ENCODE results near the gene ZNF710. TPM values are rescaled to one million over a fixed set of nuclear protein-coding genes. Genes with fewer than 3 reads are reported as not detected.

The ZNF710 gene
- total RNA-seq, 1 experiment from 2014 or later = 27.3 TPM

DNA sequence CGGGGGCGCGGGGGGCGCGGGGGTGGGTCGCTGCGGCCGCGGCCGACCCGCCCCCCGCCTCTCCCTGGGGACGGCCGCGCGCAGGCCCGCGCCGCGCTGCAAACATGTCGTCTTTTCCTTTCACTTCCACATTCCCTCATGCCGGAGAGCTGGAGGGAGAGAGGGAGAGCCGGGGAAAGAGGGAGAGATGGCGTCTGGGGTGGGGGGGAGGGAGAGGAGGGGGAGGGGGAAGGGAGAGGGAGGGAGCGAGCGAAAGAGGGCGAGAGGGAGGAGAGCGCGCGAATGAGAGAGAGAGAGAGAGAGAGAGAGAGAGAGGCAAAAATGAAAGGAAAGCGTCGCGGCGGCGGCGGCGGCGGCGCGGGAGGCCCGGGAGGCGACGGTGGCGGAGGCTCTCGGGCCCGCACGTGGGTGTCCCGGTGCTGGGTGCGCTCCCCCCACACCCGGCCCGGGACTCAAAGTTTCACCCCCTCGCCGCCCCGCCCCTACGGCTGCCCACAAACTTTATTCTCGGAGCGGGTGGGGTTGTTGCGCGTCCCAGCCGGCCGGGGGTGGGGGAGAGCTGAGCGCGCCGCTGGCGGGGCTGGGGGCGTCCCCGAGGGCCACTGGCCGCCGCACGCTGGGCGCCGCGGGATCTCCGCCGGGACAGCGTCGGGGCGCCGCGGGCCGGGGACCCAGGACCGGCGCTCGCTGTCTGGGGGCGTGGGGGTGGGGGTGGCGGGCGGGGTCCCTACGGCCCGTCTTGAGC is 731 bp downstream of the ZNF710 start:
- H3K27me3 ChIP-seq (replicated peaks; ENCODE audit: insufficient read depth, low read depth, low read length, poor library complexity) = no peaks in the 10 kb centered on the region
- POLR2A ChIA-PET (ENCODE audit: low non-redundant PET) = interaction anchor here (0.6 kb wide), 1 partner anchor 17 kb away, joined by 6 read pairs; no protein-coding TSS in a partner anchor
- CTCF ChIA-PET = interaction anchor here (0.6 kb wide), 2 partner anchors 248 to 914 kb away, joined by 5 to 8 read pairs; no protein-coding TSS in a partner anchor
- peak overlapping the region; percentile 87 for H3K27ac ChIP-seq (ENCODE audit: low read depth, low read length, poor library complexity, severe bottlenecking)
- no peaks in the 10 kb centered on the region for H3K36me3 ChIP-seq (ENCODE audit: insufficient read depth, low read length, poor library complexity, severe bottlenecking)
- no TSS peak for BruUV-seq (replicated peaks)
- H3K4me1 ChIP-seq (ENCODE audit: insufficient read depth, low read length, poor library complexity, severe bottlenecking) = peaks cover 19% of the 10 kb centered on the region
- intact Hi-C loops (cut with micrococcal nuclease; ENCODE audit: unreplicated experiment) = loop anchor here (2.0 kb wide), 1 partner anchor 69 kb away; no protein-coding TSS in a partner anchor
- H3K9me3 ChIP-seq (ENCODE audit: low read depth, low read length, poor library complexity, severe bottlenecking) = no peaks in the 10 kb centered on the region
- DNase-seq (ENCODE audit: low spot score) = peak; percentile 75
- peak overlapping the region; percentile 81 for H3K4me3 ChIP-seq (ENCODE audit: low read depth, low read length, poor library complexity, severe bottlenecking)
- no peak for TF ChIP-seq EZH2 (IDR thresholded peaks at IDR 0.05; ENCODE audit: borderline replicate concordance, low read depth, low read length, poor library complexity, severe bottlenecking)
- TF ChIP-seq, protein P1, sequence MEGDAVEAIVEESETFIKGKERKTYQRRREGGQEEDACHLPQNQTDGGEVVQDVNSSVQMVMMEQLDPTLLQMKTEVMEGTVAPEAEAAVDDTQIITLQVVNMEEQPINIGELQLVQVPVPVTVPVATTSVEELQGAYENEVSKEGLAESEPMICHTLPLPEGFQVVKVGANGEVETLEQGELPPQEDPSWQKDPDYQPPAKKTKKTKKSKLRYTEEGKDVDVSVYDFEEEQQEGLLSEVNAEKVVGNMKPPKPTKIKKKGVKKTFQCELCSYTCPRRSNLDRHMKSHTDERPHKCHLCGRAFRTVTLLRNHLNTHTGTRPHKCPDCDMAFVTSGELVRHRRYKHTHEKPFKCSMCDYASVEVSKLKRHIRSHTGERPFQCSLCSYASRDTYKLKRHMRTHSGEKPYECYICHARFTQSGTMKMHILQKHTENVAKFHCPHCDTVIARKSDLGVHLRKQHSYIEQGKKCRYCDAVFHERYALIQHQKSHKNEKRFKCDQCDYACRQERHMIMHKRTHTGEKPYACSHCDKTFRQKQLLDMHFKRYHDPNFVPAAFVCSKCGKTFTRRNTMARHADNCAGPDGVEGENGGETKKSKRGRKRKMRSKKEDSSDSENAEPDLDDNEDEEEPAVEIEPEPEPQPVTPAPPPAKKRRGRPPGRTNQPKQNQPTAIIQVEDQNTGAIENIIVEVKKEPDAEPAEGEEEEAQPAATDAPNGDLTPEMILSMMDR (conservative IDR thresholded peaks at IDR 0.05; ENCODE audit: low read depth, low read length) = no peak

DNA sequence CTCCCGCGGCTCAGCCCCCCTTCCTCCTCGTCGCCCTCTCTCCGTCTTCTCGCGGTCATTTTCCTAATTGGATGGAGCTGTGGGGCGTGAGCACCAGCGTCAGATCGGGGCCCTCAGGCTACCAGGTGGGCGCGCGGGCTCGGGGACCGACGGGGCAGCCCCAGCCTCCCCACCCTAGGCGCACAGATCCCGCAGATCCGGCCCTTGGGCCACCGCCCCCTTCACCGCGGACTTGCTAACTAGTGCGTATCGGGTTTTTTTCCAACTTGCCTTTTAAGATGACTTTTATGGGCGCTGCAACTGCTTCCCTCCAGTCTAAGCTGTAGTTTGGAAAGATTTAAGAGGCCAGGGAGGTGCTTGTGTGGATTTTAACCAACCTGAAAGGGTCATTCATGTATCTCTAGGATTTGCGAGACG is 1.3 kb downstream of the ZNF710 start:
- CTCF ChIA-PET = no interaction called here

DNA sequence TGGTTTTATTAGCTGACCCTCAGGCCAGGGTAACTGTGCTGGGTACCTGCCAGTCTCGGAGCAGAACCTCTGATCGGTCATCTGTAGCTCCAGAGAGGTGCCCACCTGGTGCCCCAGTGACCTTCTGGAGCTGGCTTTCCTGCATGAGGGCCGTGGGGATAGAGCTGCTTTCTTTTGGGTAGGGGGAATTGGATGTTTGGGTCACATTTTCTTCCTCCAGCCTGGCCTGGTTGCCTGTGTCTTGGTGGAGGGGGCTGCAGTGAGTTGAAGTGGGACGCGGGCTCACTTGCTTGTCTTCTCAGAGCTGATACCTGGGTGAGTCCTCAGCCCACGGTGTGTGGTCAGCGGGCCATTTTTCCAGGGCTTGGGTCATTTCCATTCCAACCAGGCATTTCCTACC is 2.6 kb downstream of the ZNF710 start:
- Histone ChIP-seq H3K4me1 (ENCODE audit: insufficient read depth, low read length, poor library complexity, severe bottlenecking) (peaks cover 26% of the 10 kb centered on the region), H3K27me3 (replicated peaks; ENCODE audit: insufficient read depth, low read depth, low read length, poor library complexity) (no peaks in the 10 kb centered on the region), H3K9me3 (ENCODE audit: low read depth, low read length, poor library complexity, severe bottlenecking) (no peaks in the 10 kb centered on the region), H3K4me3 (ENCODE audit: low read depth, low read length, poor library complexity, severe bottlenecking) (no peak overlapping the region), H3K36me3 (ENCODE audit: insufficient read depth, low read length, poor library complexity, severe bottlenecking) (no peaks in the 10 kb centered on the region), H3K27ac (ENCODE audit: low read depth, low read length, poor library complexity, severe bottlenecking) (peak overlapping the region; percentile 28)
- intact Hi-C loops (cut with micrococcal nuclease; ENCODE audit: unreplicated experiment) = no loop called here
- TF ChIP-seq EZH2 (IDR thresholded peaks at IDR 0.05; ENCODE audit: borderline replicate concordance, low read depth, low read length, poor library complexity, severe bottlenecking) = no peak
- POLR2A ChIA-PET (ENCODE audit: low non-redundant PET) = no interaction called here
- no peak for DNase-seq (ENCODE audit: low spot score)
- CTCF ChIA-PET = interaction anchor here (0.6 kb wide), 1 partner anchor 22 kb away, joined by 10 read pairs; no protein-coding TSS in a partner anchor
- BruUV-seq (replicated peaks) = no TSS peak

More for the DNA sequence above, 1.3 kb downstream of the ZNF710 start:
- no TSS peak for BruUV-seq (replicated peaks)
- Histone ChIP-seq H3K27me3 (replicated peaks; ENCODE audit: insufficient read depth, low read depth, low read length, poor library complexity) (no peaks in the 10 kb centered on the region), H3K27ac (ENCODE audit: low read depth, low read length, poor library complexity, severe bottlenecking) (peak overlapping the region; percentile 60), H3K4me1 (ENCODE audit: insufficient read depth, low read length, poor library complexity, severe bottlenecking) (peaks cover 21% of the 10 kb centered on the region), H3K36me3 (ENCODE audit: insufficient read depth, low read length, poor library complexity, severe bottlenecking) (no peaks in the 10 kb centered on the region), H3K9me3 (ENCODE audit: low read depth, low read length, poor library complexity, severe bottlenecking) (no peaks in the 10 kb centered on the region), H3K4me3 (ENCODE audit: low read depth, low read length, poor library complexity, severe bottlenecking) (peak overlapping the region; percentile 81)
- peak; percentile 49 for DNase-seq (ENCODE audit: low spot score)
- intact Hi-C loops (cut with micrococcal nuclease; ENCODE audit: unreplicated experiment) = no loop called here
- TF ChIP-seq, protein P1 (conservative IDR thresholded peaks at IDR 0.05; ENCODE audit: low read depth, low read length) = no peak
- no peak for TF ChIP-seq EZH2 (IDR thresholded peaks at IDR 0.05; ENCODE audit: borderline replicate concordance, low read depth, low read length, poor library complexity, severe bottlenecking)
- POLR2A ChIA-PET (ENCODE audit: low non-redundant PET) = interaction anchor here (0.5 kb wide), 1 partner anchor 1009 kb away, joined by 4 read pairs; no protein-coding TSS in a partner anchor

Measured in A673 (cell line).